IPS DF 6.9 (cell line): ENCODE results near the gene STUB1.

Source experiments
- DNase-seq: peaks from one replicate; pipeline ENCODE4 v3.0.0-alpha.2; 2013; ENCODE audit warnings: low read depth, low spot score
- H3K27ac ChIP-seq: one replicate; pipeline ENCODE4 v1.5.1; 2013; ENCODE audit warnings: low read length, control low read depth
- H3K27me3 ChIP-seq: 2 replicates; pipeline ENCODE4 v1.6.1; 2013; ENCODE audit warnings: mild to moderate bottlenecking, low read length; ENCODE audit not compliant: control insufficient read depth, insufficient read depth
- H3K36me3 ChIP-seq: 2 replicates; pipeline ENCODE4 v1.6.1; 2013; ENCODE audit warnings: low read length; ENCODE audit not compliant: control insufficient read depth, insufficient read depth
- H3K4me1 ChIP-seq: 2 replicates; pipeline ENCODE4 v1.6.1; 2013; ENCODE audit warnings: low read length; ENCODE audit not compliant: control insufficient read depth, insufficient read depth
- H3K4me3 ChIP-seq: 2 replicates; pipeline ENCODE4 v1.5.1; 2013; ENCODE audit warnings: mild to moderate bottlenecking, low read length
- H3K9me3 ChIP-seq: 2 replicates; pipeline ENCODE4 v1.6.1; 2013; ENCODE audit warnings: low read length, inconsistent platforms; ENCODE audit not compliant: control insufficient read depth, insufficient read depth
- WGBS: extraction: QIAGEN DNeasy Blood & Tissue Kit; methylation state at CpG from one replicate; pipeline ENCODE4 v1.1.7; 2013; ENCODE audit warnings: mixed read lengths, missing lambda C conversion rate; ENCODE audit not compliant: insufficient read length, insufficient coverage; 5-methylcytosine and 5-hydroxymethylcytosine counted together

The STUB1 gene

GRCh38 chr16:636206-637080, 43.8 kb upstream of the STUB1 start, which contains the start of gene METTL26:
TSS of gene METTL26 (minus strand) at chr16:636305. CDS start at chr16:636290, 15 bp downstream.
- H3K9me3 ChIP-seq = no peaks in the 10 kb centered on the region
- peaks cover 16% of the 10 kb centered on the region for H3K36me3 ChIP-seq
- DNase-seq = peak; percentile 75
- H3K27me3 ChIP-seq = no peaks in the 10 kb centered on the region
- WGBS = no CpG with 5 or more reads among the region's 91 CpGs
- H3K27ac ChIP-seq = no peak within 1 kb of the TSS
- peak within 1 kb of the TSS; percentile 78 for H3K4me3 ChIP-seq
- peaks cover 6% of the 10 kb centered on the region for H3K4me1 ChIP-seq

GRCh38 chr16:637081-638018, 42.9 kb upstream of the STUB1 start:
- Histone ChIP-seq H3K27ac (no peak overlapping the region), H3K36me3 (peaks cover 16% of the 10 kb centered on the region), H3K27me3 (no peaks in the 10 kb centered on the region), H3K4me1 (peaks cover 6% of the 10 kb centered on the region), H3K9me3 (no peaks in the 10 kb centered on the region), H3K4me3 (peak overlapping the region; percentile 78; the same call in 1 of the 2 replicates)
- no peak for DNase-seq
- no CpG with 5 or more reads among the region's 53 CpGs for WGBS

GRCh38 chr16:638034-638543, 42.1 kb upstream of the STUB1 start:
- no peak overlapping the region for H3K27ac ChIP-seq
- peaks cover 6% of the 10 kb centered on the region for H3K4me1 ChIP-seq

DNA sequence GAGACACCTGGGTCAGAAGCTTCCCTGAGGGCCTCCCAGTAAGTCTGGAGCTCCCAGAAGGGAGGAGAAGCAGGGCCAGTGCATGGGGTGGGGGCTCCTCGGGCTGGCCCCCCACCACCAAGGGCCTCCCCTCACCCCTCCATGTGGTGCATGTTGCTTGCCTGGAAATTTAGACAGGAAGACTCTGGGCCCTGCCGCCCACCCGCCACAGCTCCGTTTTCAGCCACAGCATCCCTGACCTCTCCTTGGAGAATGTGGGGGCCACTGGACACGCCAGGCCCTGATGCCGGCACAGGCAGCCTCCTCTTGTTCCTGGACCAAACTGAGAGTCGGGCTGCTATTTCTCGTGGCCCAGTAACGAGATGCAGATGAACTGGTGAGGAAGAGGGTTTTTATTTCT, 41.4 kb upstream of the STUB1 start:
- Histone ChIP-seq H3K27ac (no peak overlapping the region), H3K4me3 (no peak overlapping the region)
- no CpG with 5 or more reads among the region's 9 CpGs for WGBS

More at GRCh38 chr16:638034-638543, 42.1 kb upstream of the STUB1 start:
- DNase-seq = no peak
- no CpG with 5 or more reads among the region's 15 CpGs for WGBS
- H3K36me3 ChIP-seq = peaks cover 11% of the 10 kb centered on the region
- H3K4me3 ChIP-seq = no peak overlapping the region
- no peaks in the 10 kb centered on the region for H3K27me3 ChIP-seq
- no peaks in the 10 kb centered on the region for H3K9me3 ChIP-seq

DNA sequence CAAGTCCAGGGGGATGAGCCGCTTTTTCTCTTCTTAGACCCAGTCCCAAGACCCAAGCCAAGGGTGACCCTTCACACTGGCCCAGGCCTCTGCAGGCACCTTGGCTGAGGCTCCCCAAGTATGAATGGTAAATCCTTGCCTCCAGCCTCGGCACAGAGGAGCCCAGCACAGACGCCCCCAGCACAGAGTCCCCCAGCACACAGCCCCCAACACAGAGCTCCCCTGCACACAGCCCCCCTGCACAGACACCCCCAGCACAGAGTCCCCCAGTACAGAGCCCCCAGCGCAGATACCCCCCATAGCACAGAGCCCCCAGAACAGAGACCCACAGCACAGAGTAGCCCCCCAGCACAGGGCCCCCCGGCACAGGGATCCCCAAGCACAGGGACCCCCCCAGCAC, 39.6 kb upstream of the STUB1 start:
- no CpG with 5 or more reads among the region's 5 CpGs for WGBS
- H3K27me3 ChIP-seq = no peaks in the 10 kb centered on the region
- H3K9me3 ChIP-seq = no peaks in the 10 kb centered on the region
- no peak overlapping the region for H3K27ac ChIP-seq
- no peak for DNase-seq
- H3K4me3 ChIP-seq = no peak overlapping the region
- H3K36me3 ChIP-seq = no peaks in the 10 kb centered on the region
- peaks cover 5% of the 10 kb centered on the region for H3K4me1 ChIP-seq

More for the DNA sequence above, 41.4 kb upstream of the STUB1 start:
- no peak for DNase-seq
- Histone ChIP-seq H3K36me3 (peaks cover 6% of the 10 kb centered on the region), H3K9me3 (no peaks in the 10 kb centered on the region), H3K4me1 (peaks cover 6% of the 10 kb centered on the region), H3K27me3 (no peaks in the 10 kb centered on the region)

DNA sequence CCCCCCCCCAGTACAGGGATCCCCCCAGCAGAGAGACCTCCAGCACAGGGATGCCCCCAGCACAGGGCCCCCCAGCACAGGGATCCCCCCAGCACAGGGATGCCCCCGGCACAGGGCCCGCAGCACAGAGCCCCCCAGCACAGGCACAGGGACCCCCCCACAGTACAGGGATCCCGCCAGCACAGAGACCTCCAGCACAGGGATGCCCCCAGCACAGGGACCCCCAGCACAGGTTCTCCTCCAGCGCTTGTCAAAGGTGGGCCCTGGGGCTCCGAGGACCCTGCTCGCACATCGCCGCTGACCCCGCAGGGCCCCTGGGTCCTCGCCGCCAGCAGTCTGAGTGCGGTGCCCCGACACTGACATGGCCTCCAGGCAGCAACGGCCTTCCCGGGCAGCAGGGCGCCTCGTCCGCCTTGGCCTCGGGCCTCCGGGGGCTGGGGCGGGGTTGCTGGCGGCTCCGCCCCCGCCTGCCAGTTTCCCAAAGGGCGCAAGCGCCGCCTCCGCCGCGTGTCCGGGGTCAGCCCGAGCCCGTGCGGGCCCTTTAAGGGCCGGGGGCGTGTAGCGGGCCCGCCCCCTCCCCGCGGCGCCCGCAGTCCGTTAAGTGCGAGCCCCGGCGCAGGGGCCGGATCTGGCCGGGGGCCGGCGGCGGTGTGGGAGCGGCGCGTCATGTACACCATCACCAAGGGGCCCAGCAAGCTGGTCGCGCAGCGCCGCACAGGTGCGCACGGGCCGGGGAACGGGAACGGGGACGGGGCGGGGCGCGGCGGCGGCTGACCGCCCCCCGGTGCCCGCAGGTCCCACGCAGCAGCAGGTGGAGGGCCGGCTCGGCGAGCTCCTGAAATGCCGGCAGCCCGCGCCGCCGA, 38.7 kb upstream of the STUB1 start, which contains the start of gene MCRIP2:
MCRIP2 (plus strand) TSS at position 503 of the 863 bp plus-strand sequence; CDS start at position 667, 164 bp downstream.
- Histone ChIP-seq H3K27ac (no peak within 1 kb of the TSS), H3K9me3 (no peaks in the 10 kb centered on the region), H3K4me1 (peaks cover 5% of the 10 kb centered on the region), H3K36me3 (no peaks in the 10 kb centered on the region), H3K4me3 (peak within 1 kb of the TSS; percentile 80), H3K27me3 (no peaks in the 10 kb centered on the region)
- WGBS = no CpG with 5 or more reads among the region's 81 CpGs
- DNase-seq = no peak

DNA sequence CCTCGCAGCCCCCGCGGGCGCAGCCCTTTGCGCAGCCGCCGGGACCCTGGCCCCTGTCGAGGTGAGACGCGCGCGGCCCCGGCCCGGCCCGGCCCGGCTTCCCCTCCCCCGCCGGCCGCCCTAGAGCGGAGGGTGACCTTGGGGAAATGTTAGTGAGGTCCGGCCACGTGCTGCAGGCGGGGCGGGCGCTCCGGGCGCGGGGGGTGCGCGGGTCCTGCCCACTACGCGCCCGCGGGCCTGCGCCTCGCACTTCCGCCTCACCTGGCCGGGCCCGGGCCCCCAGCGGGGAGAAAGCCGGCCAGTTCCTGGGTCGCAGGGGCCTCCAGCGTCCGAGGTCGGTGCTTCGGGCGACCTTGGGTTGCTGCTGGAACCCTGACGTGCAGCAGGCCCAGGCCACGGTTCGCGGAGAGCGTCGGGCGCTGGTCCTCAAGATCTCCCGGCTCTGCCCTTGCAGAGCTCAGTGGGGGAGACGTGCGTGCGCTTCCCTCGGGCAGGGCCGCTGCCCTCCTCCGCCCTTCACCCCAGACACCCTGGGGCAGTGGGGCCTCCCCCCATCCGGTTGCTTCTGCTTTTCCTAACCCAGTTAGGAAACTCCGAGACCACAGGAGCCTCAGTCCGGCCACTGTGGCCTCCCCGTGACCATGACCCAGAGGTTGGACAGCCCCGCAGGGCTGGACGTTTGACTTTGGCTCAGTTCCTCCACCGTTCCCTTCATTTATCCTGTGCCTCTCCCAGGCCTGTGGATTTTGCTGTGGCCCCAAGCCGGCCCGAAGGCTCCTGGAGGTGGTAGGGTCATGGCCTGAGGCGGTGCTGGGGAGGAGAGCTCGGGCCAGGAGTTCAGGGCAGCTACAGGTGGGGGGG, 37.8 kb upstream of the STUB1 start:
- Histone ChIP-seq H3K4me3 (peak overlapping the region; percentile 80), H3K4me1 (peaks cover 5% of the 10 kb centered on the region), H3K9me3 (no peaks in the 10 kb centered on the region), H3K36me3 (no peaks in the 10 kb centered on the region), H3K27me3 (no peaks in the 10 kb centered on the region), H3K27ac (no peak overlapping the region)
- WGBS = no CpG with 5 or more reads among the region's 72 CpGs
- DNase-seq = no peak

- Histone ChIP-seq H3K36me3 (no peaks in the 10 kb centered on the region), H3K4me1 (peaks cover 3% of the 10 kb centered on the region), H3K9me3 (no peaks in the 10 kb centered on the region), H3K4me3 (no peak overlapping the region; the same call in 1 of the 2 replicates), H3K27me3 (no peaks in the 10 kb centered on the region), H3K27ac (no peak overlapping the region)
- WGBS = no CpG with 5 or more reads among the region's 13 CpGs
- DNase-seq = no peak
Measured at GRCh38 chr16:643050-643368, 37.2 kb upstream of the STUB1 start.

DNA sequence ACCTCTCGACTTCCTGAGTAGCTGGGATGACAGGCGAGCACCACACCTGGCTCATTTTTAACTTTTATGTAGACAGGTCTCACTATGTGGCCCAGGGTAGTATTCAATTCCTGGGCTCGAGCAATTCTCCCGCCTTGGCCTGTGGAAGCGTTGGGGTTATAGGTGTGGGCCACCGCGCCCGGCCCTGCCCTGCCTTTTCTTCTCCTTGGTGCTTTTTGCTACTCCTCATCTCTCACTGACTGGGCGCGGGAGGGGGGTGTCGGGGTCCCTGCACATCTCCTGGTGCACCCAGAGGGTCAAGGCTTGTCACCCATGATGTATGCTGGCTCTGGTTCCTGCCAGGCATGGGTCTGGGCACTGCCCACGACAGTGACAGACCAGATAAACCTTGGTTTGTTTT, 35.7 kb upstream of the STUB1 start:
- H3K4me3 ChIP-seq = no peak overlapping the region
- H3K27ac ChIP-seq = no peak overlapping the region
- no peaks in the 10 kb centered on the region for H3K9me3 ChIP-seq
- DNase-seq = no peak
- H3K4me1 ChIP-seq = peaks cover 2% of the 10 kb centered on the region; the same call in 1 of the 2 replicates
- H3K36me3 ChIP-seq = no peaks in the 10 kb centered on the region
- H3K27me3 ChIP-seq = no peaks in the 10 kb centered on the region
- WGBS = no CpG with 5 or more reads among the region's 12 CpGs
